Measurements from ENCODE around the gene MTHFSD. TPM values are rescaled to one million over a fixed set of nuclear protein-coding genes. Genes with fewer than 3 reads are reported as not detected.

The MTHFSD gene
- total and polyA plus RNA-seq, 2 of the 8 experiments (the other 6 are each of a cell fraction or from before 2014, with no cell fraction given): 7.1 to 9.8 TPM

DNA sequence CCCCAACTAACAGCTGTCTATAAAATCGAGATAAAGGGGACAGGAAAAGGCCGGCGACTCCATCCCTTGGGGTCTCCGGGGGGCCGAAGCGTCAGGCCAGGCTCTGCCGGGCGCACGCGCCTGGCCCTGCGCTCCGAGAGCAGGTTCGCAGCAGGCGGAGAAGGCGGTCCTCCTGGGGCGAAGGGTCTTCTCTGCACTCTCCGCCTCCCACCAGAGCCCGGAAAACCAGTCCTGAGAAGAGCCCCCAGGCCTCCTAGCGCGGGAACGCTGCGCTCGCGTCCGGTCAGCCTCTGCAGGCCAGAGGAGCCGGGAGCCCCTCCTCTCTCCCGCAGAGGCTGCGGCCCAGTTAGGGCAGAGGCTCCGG is 39.6 kb downstream of the MTHFSD start:
- Histone ChIP-seq H4K5ac (ENCODE audit: insufficient read length, low read depth, low read length) (no peak overlapping the region), H3K79me1 (ENCODE audit: low read depth, low read length) (no peaks in the 10 kb centered on the region), H3K27ac (ENCODE audit: low read depth, low read length) (no peak overlapping the region), H3K4me3 (ENCODE audit: extremely low read depth in 1 of 4, insufficient read depth in 2 of 4, low read depth in 3 of 4, low read length in 4 of 4) (peak overlapping the region in 3 of 4 experiments; percentile 9 to 44 (median 14); a peak in 5 of 8 replicates), H3K9me3 (ENCODE audit: insufficient read depth in 2 of 2, low read depth in 1 of 2, low read length in 1 of 2) (no peaks in the 10 kb centered on the region; a peak in 1 of 4 replicates), H3K23me2 (ENCODE audit: low read depth, low read length) (peaks cover 2% of the 10 kb centered on the region; the same call in 1 of the 2 replicates), H2BK5ac (ENCODE audit: low read depth, low read length) (no peak overlapping the region), H2BK15ac (ENCODE audit: low read length) (no peak overlapping the region), H3K23ac (ENCODE audit: insufficient read length) (no peak overlapping the region), H2AK5ac (ENCODE audit: low read depth, low read length) (no peak overlapping the region), H3K14ac (ENCODE audit: insufficient read length) (no peak overlapping the region), H2AFZ (ENCODE audit: low read length) (no peak overlapping the region), H3K27me3 (replicated peaks in 1 of 4; ENCODE audit: control insufficient read depth in 3 of 4, extremely low read depth in 1 of 4, insufficient read depth in 3 of 4, low read length in 3 of 4) (peaks cover 79 to 95% (median 88%) of the 10 kb centered on the region in 4 experiments), H3K4ac (replicated peaks; ENCODE audit: insufficient read length, low read depth, low read length) (no peak overlapping the region), H2BK20ac (ENCODE audit: low read length) (no peak overlapping the region), H3K18ac (ENCODE audit: extremely low read depth, low read length) (no peak overlapping the region), H4K20me1 (replicated peaks in 1 of 2; ENCODE audit: control insufficient read depth in 1 of 2, insufficient read depth in 2 of 2, low read length in 2 of 2) (peaks cover 9 to 23% of the 10 kb centered on the region in 2 experiments), H4K91ac (replicated peaks; ENCODE audit: insufficient read length, low read length) (no peak overlapping the region), H3K4me1 (replicated peaks in 1 of 4; ENCODE audit: control insufficient read depth in 3 of 4, insufficient read depth in 4 of 4, low read length in 3 of 4) (peaks cover 3 to 32% (median 18%) of the 10 kb centered on the region in 4 experiments; a peak in 6 of 7 replicates), H3K9ac (replicated peaks in 1 of 4; ENCODE audit: extremely low read depth in 1 of 4, low read depth in 3 of 4, low read length in 3 of 4) (no peak overlapping the region), H3K79me2 (ENCODE audit: control insufficient read depth in 1 of 2, insufficient read depth in 2 of 2, low read length in 2 of 2) (no peaks in the 10 kb centered on the region), H3K36me3 (ENCODE audit: control insufficient read depth in 2 of 4, insufficient read depth in 4 of 4, low read length in 3 of 4) (peaks cover 0 to 7% (median 0%) of the 10 kb centered on the region in 4 experiments; a peak in 1 of 8 replicates), H2BK120ac (replicated peaks; ENCODE audit: low read depth, low read length) (no peak overlapping the region), H4K8ac (ENCODE audit: extremely low read depth, insufficient read depth, low read length) (no peak overlapping the region), H3K4me2 (ENCODE audit: insufficient read depth in 1 of 2, low read depth in 2 of 2, low read length in 2 of 2) (peak overlapping the region; percentile 37 to 60), H2BK12ac (ENCODE audit: low read depth, low read length) (no peak overlapping the region), H3K56ac (replicated peaks; ENCODE audit: insufficient read length, low read depth, low read length) (no peak overlapping the region)
- CTCF ChIA-PET (ENCODE audit: partially characterized antibody): no interaction called here
- no peak for FAIRE-seq
- POLR2A ChIA-PET (ENCODE audit: partially characterized antibody): no interaction called here
- WGBS, 2 experiments (ENCODE audit: extremely low coverage in 1 of 2, insufficient coverage in 1 of 2, insufficient read length in 1 of 2, insufficient replicate concordance in 2 of 2, low coverage in 1 of 2, low lambda C conversion rate in 2 of 2, missing lambda C conversion rate in 1 of 2): 12% methylated on average over 12 of the region's 29 CpGs; no CpG with 5 or more reads in 1 of the 2 experiments
- peak in 1 of 2 experiments; percentile 75 for DNase-seq (ENCODE audit: low read depth in 1 of 2, low spot score in 2 of 2)
- TF ChIP-seq, protein P1, sequence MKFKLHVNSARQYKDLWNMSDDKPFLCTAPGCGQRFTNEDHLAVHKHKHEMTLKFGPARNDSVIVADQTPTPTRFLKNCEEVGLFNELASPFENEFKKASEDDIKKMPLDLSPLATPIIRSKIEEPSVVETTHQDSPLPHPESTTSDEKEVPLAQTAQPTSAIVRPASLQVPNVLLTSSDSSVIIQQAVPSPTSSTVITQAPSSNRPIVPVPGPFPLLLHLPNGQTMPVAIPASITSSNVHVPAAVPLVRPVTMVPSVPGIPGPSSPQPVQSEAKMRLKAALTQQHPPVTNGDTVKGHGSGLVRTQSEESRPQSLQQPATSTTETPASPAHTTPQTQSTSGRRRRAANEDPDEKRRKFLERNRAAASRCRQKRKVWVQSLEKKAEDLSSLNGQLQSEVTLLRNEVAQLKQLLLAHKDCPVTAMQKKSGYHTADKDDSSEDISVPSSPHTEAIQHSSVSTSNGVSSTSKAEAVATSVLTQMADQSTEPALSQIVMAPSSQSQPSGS (IDR thresholded peaks at IDR 0.05; ENCODE audit: low read length): no peak
- peak; percentile 81 for TF ChIP-seq RNF2 (IDR thresholded peaks at IDR 0.05; ENCODE audit: borderline replicate concordance, low read depth, low read length, missing control alignments, poor library complexity, severe bottlenecking)
- TF ChIP-seq POLR2AphosphoS5 (IDR thresholded peaks at IDR 0.05; ENCODE audit: low read depth, low read length): no peak
- no peak for TF ChIP-seq GABPA (IDR thresholded peaks at IDR 0.05; ENCODE audit: borderline replicate concordance, insufficient read depth, low read length)
- peak; percentile 86; the same call in 1 of the 2 replicates for TF ChIP-seq EGR1 (IDR thresholded peaks at IDR 0.05; ENCODE audit: borderline replicate concordance, low read depth, low read length)
- no peak for TF ChIP-seq SAP30 (IDR thresholded peaks at IDR 0.05; ENCODE audit: insufficient read depth, insufficient replicate concordance, low read length)
- TF ChIP-seq TBP (IDR thresholded peaks at IDR 0.05; ENCODE audit: low read depth, low read length): no peak
- no peak for TF ChIP-seq CREB1 (IDR thresholded peaks at IDR 0.05)
- no peak for TF ChIP-seq TCF12 (IDR thresholded peaks at IDR 0.05; ENCODE audit: low read depth, low read length)
- no peak for TF ChIP-seq SIRT6 (IDR thresholded peaks at IDR 0.05; ENCODE audit: low read length)

Data from H1 (cell line).